Fibroblast of skin of right biceps (primary cell): ENCODE results near the gene RGS6.

Source experiments
- DNase-seq: peaks from one replicate; pipeline ENCODE4 v3.0.0-alpha.2; 2013

RGS6 gene

GRCh38 chr14:72254937-72255472 lies 322.8 kb downstream of the RGS6 start:
- no peak for DNase-seq

GRCh38 chr14:72256055-72256454 lies 323.8 kb downstream of the RGS6 start:
- no peak for DNase-seq

GRCh38 chr14:72261068-72261467 lies 328.8 kb downstream of the RGS6 start:
- no peak for DNase-seq

- DNase-seq: no peak
Measured at GRCh38 chr14:72262771-72263170, 330.5 kb downstream of the RGS6 start.

GRCh38 chr14:72264716-72265115 lies 332.5 kb downstream of the RGS6 start:
- no peak for DNase-seq

- DNase-seq: no peak
Measured at GRCh38 chr14:72270147-72270727, 338.0 kb downstream of the RGS6 start.

- DNase-seq: no peak
Measured at GRCh38 chr14:72270749-72271148, 338.5 kb downstream of the RGS6 start.

GRCh38 chr14:72275242-72275641 lies 343.0 kb downstream of the RGS6 start:
- DNase-seq: no peak

GRCh38 chr14:72278316-72278715 lies 346.1 kb downstream of the RGS6 start:
- DNase-seq: no peak

GRCh38 chr14:72284176-72284575 lies 351.9 kb downstream of the RGS6 start:
- DNase-seq: no peak

GRCh38 chr14:72290241-72290640 lies 358.0 kb downstream of the RGS6 start:
- no peak for DNase-seq

GRCh38 chr14:72291908-72292688 lies 359.9 kb downstream of the RGS6 start:
- peak; percentile 41 for DNase-seq

- no peak for DNase-seq
Measured at GRCh38 chr14:72292689-72293024, 360.4 kb downstream of the RGS6 start.

- DNase-seq: no peak
Measured at GRCh38 chr14:72301352-72301751, 369.1 kb downstream of the RGS6 start.

- no peak for DNase-seq
Measured at GRCh38 chr14:72303930-72304329, 371.7 kb downstream of the RGS6 start.

- DNase-seq: no peak
Measured at GRCh38 chr14:72305561-72305960, 373.3 kb downstream of the RGS6 start.

GRCh38 chr14:72308967-72309485 lies 376.8 kb downstream of the RGS6 start:
- no peak for DNase-seq

GRCh38 chr14:72311116-72311515 lies 378.9 kb downstream of the RGS6 start:
- DNase-seq: no peak

- no peak for DNase-seq
Measured at GRCh38 chr14:72311516-72311915, 379.3 kb downstream of the RGS6 start.

GRCh38 chr14:72314808-72315435 lies 382.7 kb downstream of the RGS6 start:
- no peak for DNase-seq

- no peak for DNase-seq
Measured at GRCh38 chr14:72315714-72316113, 383.5 kb downstream of the RGS6 start.

GRCh38 chr14:72318648-72319047 lies 386.4 kb downstream of the RGS6 start:
- DNase-seq: no peak

GRCh38 chr14:72332046-72332445 lies 399.8 kb downstream of the RGS6 start:
- no peak for DNase-seq

- DNase-seq: no peak
Measured at GRCh38 chr14:72332871-72333270, 400.6 kb downstream of the RGS6 start.
